Ishikawa (cell line): Measurements from ENCODE around the gene DNPEP.

Source experiments
- CEBPB ChIP-seq: IDR thresholded peaks from 2 replicates; pipeline ENCODE4 v1.6.1; 2012
- CREB1 ChIP-seq: IDR thresholded peaks from 2 replicates; pipeline ENCODE4 v1.6.1; 2012; ENCODE audit warnings: low read depth
- EGR1 ChIP-seq: IDR thresholded peaks from 2 replicates; pipeline ENCODE4 v1.6.1; 2012
- EP300 ChIP-seq: IDR thresholded peaks from 2 replicates; pipeline ENCODE4 v1.6.1; 2012; ENCODE audit warnings: borderline replicate concordance
- FOXM1 ChIP-seq: IDR thresholded peaks from 2 replicates; pipeline ENCODE4 v1.6.1; 2012; ENCODE audit warnings: low read depth, borderline replicate concordance
- NFIC ChIP-seq: IDR thresholded peaks from 2 replicates; pipeline ENCODE4 v1.6.1; 2012
- RAD21 ChIP-seq: IDR thresholded peaks from 2 replicates; pipeline ENCODE4 v1.6.1; 2012; ENCODE audit warnings: low read depth
- TAF1 ChIP-seq: IDR thresholded peaks from 2 replicates; pipeline ENCODE4 v1.6.1; 2012; ENCODE audit warnings: low read depth, mild to moderate bottlenecking
- TCF12 ChIP-seq: IDR thresholded peaks from 2 replicates; pipeline ENCODE4 v1.6.1; 2012; ENCODE audit warnings: low read depth
- TEAD4 ChIP-seq: IDR thresholded peaks from 2 replicates; pipeline ENCODE4 v1.6.1; 2012
- YY1 ChIP-seq: IDR thresholded peaks from 2 replicates; pipeline ENCODE4 v1.6.1; 2012; ENCODE audit warnings: low read depth
- ZBTB7A ChIP-seq: IDR thresholded peaks from 2 replicates; pipeline ENCODE4 v1.6.1; 2012; ENCODE audit warnings: low read depth
- TF ChIP-seq, protein P1 (sequence below): IDR thresholded peaks from 2 replicates; pipeline ENCODE4 v1.6.1; 2012
- TF ChIP-seq, protein P2 (sequence below): IDR thresholded peaks from 2 replicates; pipeline ENCODE4 v1.6.1; 2012
- TF ChIP-seq, protein P3 (sequence below): IDR thresholded peaks from 2 replicates; pipeline ENCODE4 v1.6.1; 2012; ENCODE audit warnings: low read depth, mild to moderate bottlenecking

Gene DNPEP

DNA sequence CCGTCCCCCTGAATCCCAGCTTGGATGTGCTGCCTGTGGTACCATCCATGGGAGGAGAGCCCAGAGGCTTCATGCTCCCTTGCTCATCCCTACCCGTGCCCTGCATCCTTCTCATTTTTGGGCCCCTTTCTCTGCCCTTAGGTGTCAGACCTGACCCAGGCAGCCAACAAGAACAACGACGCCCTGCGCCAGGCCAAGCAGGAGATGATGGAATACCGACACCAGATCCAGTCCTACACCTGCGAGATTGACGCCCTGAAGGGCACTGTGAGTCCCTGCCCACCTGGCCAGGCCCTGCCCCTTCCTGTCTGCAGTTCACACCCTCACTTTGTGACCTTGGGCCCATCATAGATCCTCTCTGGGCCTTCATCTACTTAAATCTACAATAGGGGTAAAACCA lies 33.0 kb upstream of the DNPEP start:
- TF ChIP-seq ZBTB7A, result no peak
- TF ChIP-seq, protein P1, sequence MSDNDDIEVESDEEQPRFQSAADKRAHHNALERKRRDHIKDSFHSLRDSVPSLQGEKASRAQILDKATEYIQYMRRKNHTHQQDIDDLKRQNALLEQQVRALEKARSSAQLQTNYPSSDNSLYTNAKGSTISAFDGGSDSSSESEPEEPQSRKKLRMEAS, result no peak
- TF ChIP-seq, protein P2, sequence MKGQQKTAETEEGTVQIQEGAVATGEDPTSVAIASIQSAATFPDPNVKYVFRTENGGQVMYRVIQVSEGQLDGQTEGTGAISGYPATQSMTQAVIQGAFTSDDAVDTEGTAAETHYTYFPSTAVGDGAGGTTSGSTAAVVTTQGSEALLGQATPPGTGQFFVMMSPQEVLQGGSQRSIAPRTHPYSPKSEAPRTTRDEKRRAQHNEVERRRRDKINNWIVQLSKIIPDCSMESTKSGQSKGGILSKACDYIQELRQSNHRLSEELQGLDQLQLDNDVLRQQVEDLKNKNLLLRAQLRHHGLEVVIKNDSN, result no peak
- no peak for TF ChIP-seq NFIC
- no peak for TF ChIP-seq YY1
- no peak for TF ChIP-seq RAD21

DNA sequence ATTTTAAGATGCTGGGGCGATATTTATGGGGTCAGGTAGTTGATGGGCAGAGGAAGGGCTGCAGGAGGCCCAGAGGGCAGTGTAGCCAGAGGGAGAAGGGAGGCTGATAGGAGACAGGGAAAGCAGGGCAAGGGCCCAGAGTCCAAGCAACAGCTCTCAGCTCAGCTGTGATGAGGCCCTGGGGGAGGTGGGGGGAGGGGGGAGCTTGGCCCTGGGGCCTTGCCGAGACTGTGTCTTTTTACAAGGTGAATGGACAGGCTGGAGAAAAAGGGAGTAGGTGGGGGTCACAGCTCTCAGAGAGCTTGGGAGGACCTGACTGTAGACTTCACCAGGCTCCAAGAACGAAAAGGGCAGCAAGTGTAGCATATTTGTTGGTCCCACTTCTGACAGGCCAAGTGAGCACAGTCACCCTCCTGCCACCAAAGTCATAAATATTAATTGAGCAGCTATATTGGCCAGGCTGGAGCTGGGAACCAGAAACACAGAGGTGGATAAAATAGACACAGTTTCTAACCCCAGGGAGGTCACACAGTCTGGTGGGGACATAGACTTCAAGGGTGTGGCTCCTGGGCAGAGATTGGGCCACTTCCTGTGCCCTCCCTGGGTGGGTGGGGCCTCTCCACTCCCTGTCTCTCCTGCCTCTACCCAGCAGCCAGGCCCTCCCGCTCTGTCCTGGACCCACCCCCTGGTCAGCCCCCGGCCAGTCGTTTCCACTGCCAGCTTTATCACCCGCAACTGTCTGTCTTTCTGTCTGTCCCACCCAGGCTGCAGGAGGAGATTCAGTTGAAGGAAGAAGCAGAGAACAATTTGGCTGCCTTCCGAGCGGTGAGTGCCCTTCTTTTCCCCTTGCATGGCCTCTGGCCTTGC lies 31.9 kb upstream of the DNPEP start:
- TF ChIP-seq CEBPB, result no peak
- TF ChIP-seq EGR1, result no peak
- TF ChIP-seq TCF12, result no peak
- TF ChIP-seq, protein P3, sequence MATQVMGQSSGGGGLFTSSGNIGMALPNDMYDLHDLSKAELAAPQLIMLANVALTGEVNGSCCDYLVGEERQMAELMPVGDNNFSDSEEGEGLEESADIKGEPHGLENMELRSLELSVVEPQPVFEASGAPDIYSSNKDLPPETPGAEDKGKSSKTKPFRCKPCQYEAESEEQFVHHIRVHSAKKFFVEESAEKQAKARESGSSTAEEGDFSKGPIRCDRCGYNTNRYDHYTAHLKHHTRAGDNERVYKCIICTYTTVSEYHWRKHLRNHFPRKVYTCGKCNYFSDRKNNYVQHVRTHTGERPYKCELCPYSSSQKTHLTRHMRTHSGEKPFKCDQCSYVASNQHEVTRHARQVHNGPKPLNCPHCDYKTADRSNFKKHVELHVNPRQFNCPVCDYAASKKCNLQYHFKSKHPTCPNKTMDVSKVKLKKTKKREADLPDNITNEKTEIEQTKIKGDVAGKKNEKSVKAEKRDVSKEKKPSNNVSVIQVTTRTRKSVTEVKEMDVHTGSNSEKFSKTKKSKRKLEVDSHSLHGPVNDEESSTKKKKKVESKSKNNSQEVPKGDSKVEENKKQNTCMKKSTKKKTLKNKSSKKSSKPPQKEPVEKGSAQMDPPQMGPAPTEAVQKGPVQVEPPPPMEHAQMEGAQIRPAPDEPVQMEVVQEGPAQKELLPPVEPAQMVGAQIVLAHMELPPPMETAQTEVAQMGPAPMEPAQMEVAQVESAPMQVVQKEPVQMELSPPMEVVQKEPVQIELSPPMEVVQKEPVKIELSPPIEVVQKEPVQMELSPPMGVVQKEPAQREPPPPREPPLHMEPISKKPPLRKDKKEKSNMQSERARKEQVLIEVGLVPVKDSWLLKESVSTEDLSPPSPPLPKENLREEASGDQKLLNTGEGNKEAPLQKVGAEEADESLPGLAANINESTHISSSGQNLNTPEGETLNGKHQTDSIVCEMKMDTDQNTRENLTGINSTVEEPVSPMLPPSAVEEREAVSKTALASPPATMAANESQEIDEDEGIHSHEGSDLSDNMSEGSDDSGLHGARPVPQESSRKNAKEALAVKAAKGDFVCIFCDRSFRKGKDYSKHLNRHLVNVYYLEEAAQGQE, result no peak
- no peak for TF ChIP-seq FOXM1
- TF ChIP-seq, protein P2, result no peak
- TF ChIP-seq RAD21, result no peak
- TF ChIP-seq, protein P1, result no peak
- no peak for TF ChIP-seq TAF1
- no peak for TF ChIP-seq EP300
- TF ChIP-seq CREB1, result no peak
- TF ChIP-seq TEAD4, result no peak
- no peak for TF ChIP-seq ZBTB7A

DNA sequence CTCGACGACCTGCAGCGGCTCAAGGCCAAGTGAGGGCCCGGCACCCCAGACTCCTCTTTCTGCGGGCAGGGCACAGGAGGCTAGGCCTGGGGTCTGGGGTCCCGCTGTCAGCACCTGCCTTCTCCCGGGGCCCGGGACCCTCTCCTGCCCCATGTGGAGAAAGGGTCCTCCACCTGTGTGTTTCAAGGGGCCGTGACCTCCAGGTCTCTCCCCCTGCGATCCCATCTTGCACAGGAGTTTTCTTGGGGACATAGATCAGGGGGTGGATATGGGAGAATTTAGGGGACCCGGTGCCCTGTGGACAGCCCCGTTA lies 31.3 kb upstream of the DNPEP start:
- no peak for TF ChIP-seq TEAD4
- no peak for TF ChIP-seq TAF1
- no peak for TF ChIP-seq CEBPB
- TF ChIP-seq EGR1, result no peak
- no peak for TF ChIP-seq EP300
- TF ChIP-seq NFIC, result no peak
- no peak for TF ChIP-seq ZBTB7A
- no peak for TF ChIP-seq TCF12
- TF ChIP-seq, protein P1, result no peak
- TF ChIP-seq CREB1, result no peak
- TF ChIP-seq FOXM1, result no peak
- TF ChIP-seq, protein P3, result no peak
- no peak for TF ChIP-seq YY1
- no peak for TF ChIP-seq RAD21
- TF ChIP-seq, protein P2, result no peak

DNA sequence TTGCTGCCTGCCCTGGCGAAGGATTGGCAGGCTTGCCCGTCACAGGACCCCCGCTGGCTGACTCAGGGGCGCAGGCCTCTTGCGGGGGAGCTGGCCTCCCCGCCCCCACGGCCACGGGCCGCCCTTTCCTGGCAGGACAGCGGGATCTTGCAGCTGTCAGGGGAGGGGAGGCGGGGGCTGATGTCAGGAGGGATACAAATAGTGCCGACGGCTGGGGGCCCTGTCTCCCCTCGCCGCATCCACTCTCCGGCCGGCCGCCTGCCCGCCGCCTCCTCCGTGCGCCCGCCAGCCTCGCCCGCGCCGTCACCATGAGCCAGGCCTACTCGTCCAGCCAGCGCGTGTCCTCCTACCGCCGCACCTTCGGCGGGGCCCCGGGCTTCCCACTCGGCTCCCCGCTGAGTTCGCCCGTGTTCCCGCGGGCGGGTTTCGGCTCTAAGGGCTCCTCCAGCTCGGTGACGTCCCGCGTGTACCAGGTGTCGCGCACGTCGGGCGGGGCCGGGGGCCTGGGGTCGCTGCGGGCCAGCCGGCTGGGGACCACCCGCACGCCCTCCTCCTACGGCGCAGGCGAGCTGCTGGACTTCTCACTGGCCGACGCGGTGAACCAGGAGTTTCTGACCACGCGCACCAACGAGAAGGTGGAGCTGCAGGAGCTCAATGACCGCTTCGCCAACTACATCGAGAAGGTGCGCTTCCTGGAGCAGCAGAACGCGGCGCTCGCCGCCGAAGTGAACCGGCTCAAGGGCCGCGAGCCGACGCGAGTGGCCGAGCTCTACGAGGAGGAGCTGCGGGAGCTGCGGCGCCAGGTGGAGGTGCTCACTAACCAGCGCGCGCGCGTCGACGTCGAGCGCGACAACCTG lies 30.7 kb upstream of the DNPEP start, which contains the start of gene DES:
Gene DES, plus strand, starts transcription at position 223 of the 857 bp plus-strand sequence. Its CDS starts 86 bp downstream, at position 309.
- TF ChIP-seq, protein P3, result no peak
- TF ChIP-seq, protein P1, result no peak
- TF ChIP-seq ZBTB7A (no peak), FOXM1 (no peak)
